DMS53 treated with DMSO at 0.1 percent for 48 hours (cell line): ENCODE results near the gene AK9.
"Not testable (repeated sequence)": the region's sequence is repeated elsewhere in the genome, so short reads cannot be mapped to it uniquely, and the experiment has no call there.

Experiments
- DNase-seq: peaks from one replicate; lab custom pipeline; 2025; ENCODE audit not compliant: unreplicated experiment; lab: John Stamatoyannopoulos, UW

The AK9 gene

GRCh38 chr6:109461733-109462526, 229.1 kb downstream of the AK9 start:
- no peak for DNase-seq

DNA sequence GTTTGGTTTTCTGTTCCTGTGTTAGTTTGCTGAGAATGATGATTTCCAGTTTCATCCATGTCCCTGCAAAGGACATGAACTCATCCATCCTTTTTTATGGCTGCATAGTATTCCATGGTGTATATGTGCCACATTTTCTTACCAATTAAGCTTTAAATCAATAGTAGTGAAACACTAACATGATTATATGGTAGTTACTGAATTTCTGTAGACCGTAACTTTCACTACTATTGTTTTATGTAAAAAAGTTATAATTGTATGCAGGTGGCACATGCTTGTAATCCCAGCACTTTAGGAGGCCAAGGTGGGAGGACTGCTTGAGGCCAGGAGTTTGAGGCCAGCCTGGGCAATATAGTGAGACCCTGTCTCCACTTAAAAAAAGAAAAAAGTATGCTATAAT, 229.8 kb downstream of the AK9 start:
- not testable (repeated sequence) for DNase-seq

- no peak for DNase-seq
Measured at GRCh38 chr6:109460161-109460829, 230.7 kb downstream of the AK9 start.

DNA sequence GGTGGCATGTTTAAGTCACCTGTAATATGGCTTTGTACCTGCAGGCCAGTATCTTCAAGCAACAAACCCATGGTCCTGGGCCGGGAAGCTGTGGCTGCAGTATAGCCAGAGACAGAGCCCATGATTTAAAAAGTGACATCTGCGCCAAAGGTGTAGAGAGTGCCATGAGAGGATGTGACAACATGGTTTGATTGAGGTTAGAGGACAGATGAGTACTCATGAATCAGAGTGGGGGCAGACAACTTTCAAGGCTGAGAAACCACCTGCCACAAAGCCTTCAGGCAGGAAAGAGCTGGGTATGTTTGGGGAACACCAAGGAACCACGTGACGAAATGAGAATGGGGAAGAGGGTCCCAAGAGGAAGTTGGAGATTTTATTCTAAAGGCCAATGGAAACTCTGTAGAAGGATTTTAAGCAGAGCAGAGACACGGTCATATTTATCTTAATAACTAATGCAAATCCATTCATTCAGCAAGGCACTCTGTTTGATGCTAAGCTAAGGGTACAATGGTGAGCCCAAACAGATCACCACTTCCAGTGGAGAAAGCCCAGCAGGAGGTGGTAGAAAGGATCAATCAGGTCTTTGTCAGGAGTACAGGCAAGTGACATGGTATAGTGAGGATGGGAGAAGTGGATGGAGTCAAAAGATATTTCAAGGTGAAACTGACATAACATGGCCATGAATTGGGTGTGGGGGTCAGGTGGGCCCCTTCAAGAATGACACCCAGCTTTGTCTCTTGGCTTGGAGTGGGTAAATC, 232.0 kb downstream of the AK9 start:
- DNase-seq, result no peak

GRCh38 chr6:109457562-109457996, 233.4 kb downstream of the AK9 start:
- DNase-seq, result no peak

- DNase-seq, result no peak
Measured at GRCh38 chr6:109456710-109457561, 234.1 kb downstream of the AK9 start.

DNA sequence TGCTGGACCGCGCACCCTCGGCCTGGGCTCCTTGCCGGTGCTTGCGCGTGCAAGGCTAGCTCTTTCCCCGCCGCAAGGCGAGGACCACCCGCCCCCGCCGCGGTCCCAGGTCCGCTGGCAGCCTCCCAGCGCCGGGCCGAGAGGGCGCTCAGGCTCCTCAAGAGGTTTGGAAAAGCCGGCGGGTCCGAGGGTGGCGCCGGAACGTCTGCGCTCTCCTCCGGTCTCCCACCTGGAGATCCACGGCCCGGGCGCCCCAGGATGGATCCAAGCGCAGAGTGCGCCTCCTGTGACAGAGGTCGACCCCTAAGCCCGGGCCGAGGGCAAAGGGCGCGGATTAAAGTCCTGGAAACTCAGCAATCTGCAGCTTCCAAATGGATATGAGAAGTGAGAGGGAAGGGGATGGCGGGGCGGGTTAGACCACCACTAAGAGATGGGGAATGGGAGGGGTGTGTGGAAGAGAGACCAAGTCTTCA, 234.9 kb downstream of the AK9 start:
- no peak for DNase-seq

- no peak for DNase-seq
Measured at GRCh38 chr6:109455437-109456110, 235.4 kb downstream of the AK9 start, which contains the start of gene MICAL1. Gene MICAL1, minus strand, starts transcription at chr6:109455772. Its CDS starts 1,576 bp downstream, at chr6:109454196.

GRCh38 chr6:109454496-109455436, 236.2 kb downstream of the AK9 start:
- no peak for DNase-seq

DNA sequence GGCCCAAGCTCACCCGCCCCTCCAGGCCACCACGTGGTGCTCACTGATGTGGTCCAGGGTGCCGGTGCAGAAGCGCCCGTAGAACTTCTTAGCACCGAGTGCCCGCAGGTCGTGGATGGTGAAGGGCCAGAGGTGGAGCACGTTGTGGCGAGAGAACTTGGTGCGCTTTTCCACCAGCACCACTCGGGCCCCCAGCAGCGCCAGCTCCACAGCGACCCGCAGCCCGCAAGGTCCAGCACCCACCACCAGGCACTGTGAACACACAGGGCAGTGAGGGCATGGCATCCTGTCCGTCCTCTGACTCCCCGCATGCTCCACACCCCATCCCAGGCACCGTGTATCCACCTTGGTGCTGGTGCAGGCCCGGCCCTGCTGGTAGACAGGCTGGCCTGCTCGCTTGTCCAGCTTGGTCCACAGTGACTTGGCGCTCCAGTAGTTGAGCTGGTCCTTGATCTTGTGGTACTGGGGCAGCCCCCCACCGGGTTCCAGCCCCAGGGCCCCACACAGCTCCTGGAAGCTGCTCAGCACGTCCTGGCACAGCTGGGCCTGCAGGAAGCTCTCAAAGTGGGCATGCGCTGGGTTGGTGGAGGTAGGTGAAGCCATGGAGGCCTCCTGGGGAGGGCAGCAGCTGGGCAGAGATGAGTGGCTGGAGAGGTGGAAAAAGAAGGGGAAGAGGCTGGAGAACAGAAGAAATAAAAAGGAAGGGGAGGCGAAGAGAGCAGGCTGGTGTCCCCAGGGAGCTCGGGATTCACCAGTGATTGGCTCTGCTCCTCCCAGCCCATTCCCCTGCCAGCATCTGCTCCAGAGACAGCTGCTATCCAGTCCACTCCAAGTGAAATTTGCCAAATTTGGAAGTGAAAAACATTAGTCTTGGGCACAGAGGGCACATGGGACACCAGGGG, 237.2 kb downstream of the AK9 start:
- DNase-seq, result no peak

- no peak for DNase-seq
Measured at GRCh38 chr6:109453156-109453555, 237.8 kb downstream of the AK9 start.

GRCh38 chr6:109452181-109452580, 238.8 kb downstream of the AK9 start:
- no peak for DNase-seq

GRCh38 chr6:109451376-109451775, 239.6 kb downstream of the AK9 start:
- no peak for DNase-seq

GRCh38 chr6:109450801-109451200, 240.2 kb downstream of the AK9 start:
- DNase-seq, result no peak

DNA sequence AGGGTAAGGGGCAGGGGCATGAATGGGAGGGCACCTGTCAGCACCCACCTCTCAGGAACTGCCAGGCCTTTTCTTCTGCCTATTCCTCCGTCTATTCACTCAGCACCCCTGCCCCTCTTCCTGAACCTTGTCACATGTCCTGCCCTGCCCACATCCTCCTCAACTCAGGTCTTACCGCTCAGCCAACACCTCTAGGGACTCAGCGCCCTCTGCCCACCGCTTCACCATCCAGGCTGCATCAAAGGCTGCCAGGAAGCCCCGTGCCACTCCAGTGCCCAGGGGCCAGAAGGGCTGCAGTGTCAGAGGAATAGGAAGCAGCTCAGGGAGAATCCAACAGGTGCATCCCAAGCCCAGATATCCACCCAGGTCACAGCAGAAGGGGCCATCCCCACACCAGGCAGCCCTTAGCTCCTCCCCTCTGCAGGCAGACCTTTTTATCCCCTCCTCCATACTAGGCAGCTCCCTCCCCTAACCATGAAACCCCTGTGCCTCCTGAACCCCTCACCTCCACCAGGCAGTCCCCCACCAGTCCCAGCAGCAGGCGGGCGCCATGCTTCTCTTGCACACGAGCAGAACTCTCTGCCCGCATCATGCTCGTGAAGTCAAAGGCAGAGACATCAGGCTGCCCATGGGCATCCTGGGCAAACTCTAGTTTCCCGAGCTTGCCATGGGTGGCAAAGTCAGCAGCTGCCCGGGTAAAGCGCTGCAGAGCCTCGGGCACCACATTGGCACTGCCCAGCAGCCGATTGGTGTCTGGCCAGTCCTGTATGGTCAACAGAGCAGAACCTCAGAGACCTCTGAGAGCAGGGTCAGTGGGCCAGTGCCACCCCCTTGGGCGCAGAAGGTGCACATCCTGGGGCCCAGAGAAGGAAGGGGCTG, 241.0 kb downstream of the AK9 start:
- DNase-seq, result no peak

DNA sequence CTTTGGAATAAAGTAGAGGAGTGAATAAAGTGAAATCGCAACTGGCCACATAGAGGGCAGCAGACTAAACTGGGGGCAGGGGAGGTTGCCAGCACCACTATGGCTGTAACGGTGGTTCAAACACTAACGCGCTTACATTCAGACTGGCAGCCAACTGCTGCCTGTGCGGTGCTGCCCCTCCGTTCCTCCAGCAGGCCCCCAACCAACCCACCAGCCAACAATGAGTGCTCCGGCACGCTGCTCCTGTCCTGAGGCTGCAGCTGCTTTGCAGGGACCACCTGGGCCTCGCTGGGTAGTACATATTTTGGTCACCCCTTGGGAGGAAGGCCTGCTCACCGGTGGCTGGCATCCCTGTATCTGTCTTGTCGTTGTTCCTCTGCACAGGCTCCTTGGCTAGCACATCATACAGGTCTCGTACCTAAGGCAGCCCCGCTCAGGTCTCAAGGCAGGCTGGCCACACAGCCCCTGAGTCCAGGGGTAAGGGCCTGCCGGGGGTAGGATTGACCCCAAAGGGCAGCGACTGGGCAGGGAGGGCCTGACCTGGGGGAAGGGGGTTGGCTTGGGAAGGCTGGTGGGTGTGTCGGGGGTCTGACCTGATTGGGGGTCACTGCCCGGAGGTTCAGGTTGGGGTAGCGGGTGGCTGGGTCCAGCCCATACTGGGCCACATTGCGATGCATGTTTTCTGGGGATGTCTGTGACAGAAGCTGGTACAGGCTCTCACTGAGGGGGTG, 241.8 kb downstream of the AK9 start:
- no peak for DNase-seq
